ENCODE data around the gene PELI2.

DNA sequence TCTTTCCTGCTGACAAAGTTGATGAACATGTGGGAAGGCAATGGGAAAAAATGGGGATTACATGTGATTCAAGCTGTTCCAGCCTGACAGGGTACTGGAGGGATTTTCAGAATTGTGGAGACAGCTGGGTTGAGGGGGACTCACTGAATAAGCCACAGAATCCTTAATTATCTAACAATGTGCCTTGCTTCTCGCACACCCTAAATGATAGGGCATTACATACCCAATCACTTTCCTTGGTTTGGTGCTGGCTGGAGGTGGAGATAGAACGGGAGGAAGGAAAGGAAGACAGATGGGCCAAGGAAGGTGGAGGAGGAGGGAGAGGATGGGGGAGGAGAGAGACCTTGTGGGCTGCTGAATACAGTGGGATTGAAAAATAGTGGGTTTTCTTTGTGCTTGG, 20.7 kb downstream of the PELI2 start:
- TF ChIP-seq, protein P1, sequence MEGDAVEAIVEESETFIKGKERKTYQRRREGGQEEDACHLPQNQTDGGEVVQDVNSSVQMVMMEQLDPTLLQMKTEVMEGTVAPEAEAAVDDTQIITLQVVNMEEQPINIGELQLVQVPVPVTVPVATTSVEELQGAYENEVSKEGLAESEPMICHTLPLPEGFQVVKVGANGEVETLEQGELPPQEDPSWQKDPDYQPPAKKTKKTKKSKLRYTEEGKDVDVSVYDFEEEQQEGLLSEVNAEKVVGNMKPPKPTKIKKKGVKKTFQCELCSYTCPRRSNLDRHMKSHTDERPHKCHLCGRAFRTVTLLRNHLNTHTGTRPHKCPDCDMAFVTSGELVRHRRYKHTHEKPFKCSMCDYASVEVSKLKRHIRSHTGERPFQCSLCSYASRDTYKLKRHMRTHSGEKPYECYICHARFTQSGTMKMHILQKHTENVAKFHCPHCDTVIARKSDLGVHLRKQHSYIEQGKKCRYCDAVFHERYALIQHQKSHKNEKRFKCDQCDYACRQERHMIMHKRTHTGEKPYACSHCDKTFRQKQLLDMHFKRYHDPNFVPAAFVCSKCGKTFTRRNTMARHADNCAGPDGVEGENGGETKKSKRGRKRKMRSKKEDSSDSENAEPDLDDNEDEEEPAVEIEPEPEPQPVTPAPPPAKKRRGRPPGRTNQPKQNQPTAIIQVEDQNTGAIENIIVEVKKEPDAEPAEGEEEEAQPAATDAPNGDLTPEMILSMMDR (conservative IDR thresholded peaks at IDR 0.05) = no peak
- TF ChIP-seq EZH2 (IDR thresholded peaks at IDR 0.05; ENCODE audit: low read depth) = no peak

Data from PC-9 (cell line).